Endothelial cell of umbilical vein (primary cell): ENCODE measurements around the gene SKI.

Source experiments
- CTCF ChIP-seq, 2 donors: IDR thresholded peaks; 1 replicate in 1 of 2; 2 replicates in 1 of 2; pipeline ENCODE4 v1.5.1; 2011; ENCODE audit warnings: low read length in 2 of 2, mild to moderate bottlenecking in 2 of 2, moderate library complexity in 2 of 2, control low read depth in 1 of 2, inconsistent platforms in 1 of 2, low read depth in 1 of 2; ENCODE audit not compliant: insufficient read depth in 1 of 2; ENCODE audit errors: extremely low read depth in 1 of 2
- EZH2 ChIP-seq: IDR thresholded peaks from 2 replicates; pipeline ENCODE4 v1.6.1; 2012; ENCODE audit warnings: borderline replicate concordance, low read depth, mild to moderate bottlenecking, moderate library complexity, low read length, inconsistent platforms; ENCODE audit not compliant: severe bottlenecking
- GATA2 ChIP-seq: IDR thresholded peaks from 2 replicates; pipeline ENCODE4 v1.7.0; 2011; ENCODE audit warnings: low read depth, mild to moderate bottlenecking, moderate library complexity, mixed read lengths, low read length; ENCODE audit not compliant: insufficient read length, insufficient read depth
- POLR2AphosphoS5 ChIP-seq: IDR thresholded peaks from 2 replicates; pipeline ENCODE4 v1.6.1; 2012; ENCODE audit warnings: low read depth, mild to moderate bottlenecking, control low read depth, low read length, moderate library complexity; ENCODE audit not compliant: insufficient read depth
- TF ChIP-seq, protein P1 (sequence below): IDR thresholded peaks from 2 replicates; pipeline ENCODE4 v1.6.1; 2011; ENCODE audit not compliant: insufficient read depth, insufficient read length

- no peak for TF ChIP-seq POLR2AphosphoS5
- TF ChIP-seq, protein P1, sequence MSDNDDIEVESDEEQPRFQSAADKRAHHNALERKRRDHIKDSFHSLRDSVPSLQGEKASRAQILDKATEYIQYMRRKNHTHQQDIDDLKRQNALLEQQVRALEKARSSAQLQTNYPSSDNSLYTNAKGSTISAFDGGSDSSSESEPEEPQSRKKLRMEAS: no peak
- no peak for TF ChIP-seq CTCF (IDR thresholded peaks at IDR 0.05; ENCODE audit: extremely low read depth in 1 of 2, insufficient read depth in 1 of 2, low read depth in 1 of 2, low read length in 2 of 2)
- no peak for TF ChIP-seq EZH2
- no peak for TF ChIP-seq GATA2
Observed at GRCh38 chr1:2316451-2316961, 88.4 kb downstream of the SKI start.
